ENCODE measurements around the gene MPC1.

- TF ChIP-seq POLR2A (IDR thresholded peaks at IDR 0.05; ENCODE audit: low read length) (no peak), GATA1 (IDR thresholded peaks at IDR 0.05; ENCODE audit: low read depth, low read length) (no peak)
These were observed 15.8 kb downstream of the MPC1 start for GRCh38 chr6:166366921-166367320.

Data from erythroblast (primary cell).